AML-193 (cell line): ENCODE measurements around the gene LCN15.
"Not testable (repeated sequence)": the region's sequence is repeated elsewhere in the genome, so short reads cannot be mapped to it uniquely, and the experiment has no call there.

ENCODE experiments used
- DNase-seq, 2 experiments: peaks; one replicate each; lab custom pipeline; 2025; lab: John Stamatoyannopoulos, UW

Gene LCN15

GRCh38 chr9:136764301-136764891, at the start of gene LCN15:
Gene LCN15 (minus strand): TSS chr9:136764518. CDS start chr9:136764488, 30 bp downstream.
- DNase-seq = no peak

GRCh38 chr9:136808806-136809158, 44.5 kb upstream of the LCN15 start:
- DNase-seq = peak in 1 of 2 experiments; percentile 18

- no peak for DNase-seq
Measured at GRCh38 chr9:136808075-136808805, 43.9 kb upstream of the LCN15 start.

GRCh38 chr9:136807281-136808074, 43.2 kb upstream of the LCN15 start, which contains the start of gene RABL6:
Gene RABL6 (plus strand): TSS chr9:136807948. CDS start chr9:136808197, 249 bp downstream.
- DNase-seq = peak; percentile 71 to 74

- no peak for DNase-seq
Measured at GRCh38 chr9:136806631-136807201, 42.4 kb upstream of the LCN15 start.

GRCh38 chr9:136806067-136806466, 41.7 kb upstream of the LCN15 start:
- DNase-seq = no peak

GRCh38 chr9:136805207-136805740, 41.0 kb upstream of the LCN15 start:
- DNase-seq = no peak

GRCh38 chr9:136804509-136805206, 40.3 kb upstream of the LCN15 start:
- no peak for DNase-seq

GRCh38 chr9:136803551-136804508, 39.5 kb upstream of the LCN15 start:
- DNase-seq = no peak

- not testable (repeated sequence) for DNase-seq
Measured at GRCh38 chr9:136803009-136803550, 38.8 kb upstream of the LCN15 start.

- no peak for DNase-seq
Measured at GRCh38 chr9:136802321-136802720, 38.0 kb upstream of the LCN15 start.

GRCh38 chr9:136799854-136800657, 35.7 kb upstream of the LCN15 start:
- peak; percentile 36 to 47 for DNase-seq

- no peak for DNase-seq
Measured at GRCh38 chr9:136799079-136799853, 34.9 kb upstream of the LCN15 start.

GRCh38 chr9:136798708-136799078, 34.4 kb upstream of the LCN15 start:
- no peak for DNase-seq

- not testable (repeated sequence) for DNase-seq
Measured at GRCh38 chr9:136796775-136797347, 32.5 kb upstream of the LCN15 start.

- DNase-seq = no peak
Measured at GRCh38 chr9:136796238-136796774, 32.0 kb upstream of the LCN15 start, which contains the start of gene CCDC183. Gene CCDC183 (plus strand): TSS chr9:136796338. CDS start chr9:136796398, 60 bp downstream.

GRCh38 chr9:136795000-136795348, 30.7 kb upstream of the LCN15 start:
- peak in 1 of 2 experiments; percentile 21 for DNase-seq
